ENCODE results near the gene RFC2. TPM values are rescaled to one million over a fixed set of nuclear protein-coding genes. Genes with fewer than 3 reads are reported as not detected.

Gene RFC2
- total RNA-seq, 1 donor from 2014 or later, result 71.3 TPM

DNA sequence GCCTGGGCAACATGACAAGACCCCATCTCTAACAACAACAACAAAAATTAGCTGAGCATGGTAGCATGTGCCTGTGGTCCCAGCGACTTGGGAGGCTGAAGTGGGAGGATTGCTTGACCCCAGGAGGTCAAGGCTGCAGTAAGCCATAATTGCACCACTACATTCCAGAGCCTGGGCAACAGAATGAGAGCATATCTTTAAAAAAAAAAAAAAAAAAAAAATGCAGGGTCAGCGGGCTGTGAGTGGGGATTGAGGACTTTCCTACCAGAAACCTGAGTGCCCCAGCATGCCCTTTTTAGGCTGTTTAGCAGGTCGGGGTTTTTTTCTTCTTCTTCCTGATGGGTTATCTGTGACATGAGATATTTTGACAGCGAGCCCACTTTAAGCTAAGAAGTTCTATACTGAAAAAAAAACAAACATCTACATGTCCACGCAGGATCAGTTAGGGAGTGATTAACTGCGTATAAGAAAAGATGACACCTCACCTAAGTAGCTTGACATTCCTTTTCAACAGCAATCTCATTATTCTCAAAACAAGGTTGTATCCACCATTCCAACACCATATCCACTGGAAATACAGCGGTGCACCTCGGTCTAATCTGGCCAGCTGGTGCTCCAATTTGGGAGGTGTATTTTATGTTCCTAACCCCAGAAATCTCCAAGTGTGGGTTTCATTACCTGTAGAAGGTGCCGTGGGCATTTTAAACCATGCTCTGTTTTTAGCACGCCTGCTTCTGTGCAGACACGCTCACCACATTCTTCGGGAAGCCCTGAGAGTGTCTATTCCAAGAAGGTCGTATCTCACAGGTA lies 13.8 kb upstream of the RFC2 start:
- Histone ChIP-seq H2AFZ (replicated peaks) (no peak overlapping the region), H3F3A (ENCODE audit: low read depth) (peaks cover 5% of the 10 kb centered on the region), H3K27ac (no peak overlapping the region), H3K79me2 (ENCODE audit: low read depth) (no peaks in the 10 kb centered on the region), H3K4me2 (no peak overlapping the region), H3K4me3 (no peak overlapping the region), H3K9me3 (ENCODE audit: low read depth) (no peaks in the 10 kb centered on the region), H3K36me3 (no peaks in the 10 kb centered on the region), H3K9ac (no peak overlapping the region), H4K20me1 (ENCODE audit: low read depth) (no peaks in the 10 kb centered on the region), H3K27me3 (peaks cover 13% of the 10 kb centered on the region), H3K4me1 (no peaks in the 10 kb centered on the region)
- no peaks in the 10 kb centered on the region for H3K9me3 Mint-ChIP-seq
- no peaks in the 10 kb centered on the region for H3K36me3 Mint-ChIP-seq
- DNase-seq (ENCODE audit: low spot score), result no peak
- TF ChIP-seq EZH2 (IDR thresholded peaks at IDR 0.05), result no peak
- TF ChIP-seq, protein P1, sequence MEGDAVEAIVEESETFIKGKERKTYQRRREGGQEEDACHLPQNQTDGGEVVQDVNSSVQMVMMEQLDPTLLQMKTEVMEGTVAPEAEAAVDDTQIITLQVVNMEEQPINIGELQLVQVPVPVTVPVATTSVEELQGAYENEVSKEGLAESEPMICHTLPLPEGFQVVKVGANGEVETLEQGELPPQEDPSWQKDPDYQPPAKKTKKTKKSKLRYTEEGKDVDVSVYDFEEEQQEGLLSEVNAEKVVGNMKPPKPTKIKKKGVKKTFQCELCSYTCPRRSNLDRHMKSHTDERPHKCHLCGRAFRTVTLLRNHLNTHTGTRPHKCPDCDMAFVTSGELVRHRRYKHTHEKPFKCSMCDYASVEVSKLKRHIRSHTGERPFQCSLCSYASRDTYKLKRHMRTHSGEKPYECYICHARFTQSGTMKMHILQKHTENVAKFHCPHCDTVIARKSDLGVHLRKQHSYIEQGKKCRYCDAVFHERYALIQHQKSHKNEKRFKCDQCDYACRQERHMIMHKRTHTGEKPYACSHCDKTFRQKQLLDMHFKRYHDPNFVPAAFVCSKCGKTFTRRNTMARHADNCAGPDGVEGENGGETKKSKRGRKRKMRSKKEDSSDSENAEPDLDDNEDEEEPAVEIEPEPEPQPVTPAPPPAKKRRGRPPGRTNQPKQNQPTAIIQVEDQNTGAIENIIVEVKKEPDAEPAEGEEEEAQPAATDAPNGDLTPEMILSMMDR (IDR thresholded peaks at IDR 0.05), result no peak
- TF ChIP-seq EZH2phosphoT487 (IDR thresholded peaks at IDR 0.05), result no peak
- peak overlapping the region; percentile 30 for H3K4me3 Mint-ChIP-seq
- H3K4me1 Mint-ChIP-seq, result peaks cover 33% of the 10 kb centered on the region
- H3K27ac Mint-ChIP-seq, result no peak overlapping the region
- peaks cover 10% of the 10 kb centered on the region for H3K27me3 Mint-ChIP-seq (ENCODE audit: insufficient read depth, low read depth)

DNA sequence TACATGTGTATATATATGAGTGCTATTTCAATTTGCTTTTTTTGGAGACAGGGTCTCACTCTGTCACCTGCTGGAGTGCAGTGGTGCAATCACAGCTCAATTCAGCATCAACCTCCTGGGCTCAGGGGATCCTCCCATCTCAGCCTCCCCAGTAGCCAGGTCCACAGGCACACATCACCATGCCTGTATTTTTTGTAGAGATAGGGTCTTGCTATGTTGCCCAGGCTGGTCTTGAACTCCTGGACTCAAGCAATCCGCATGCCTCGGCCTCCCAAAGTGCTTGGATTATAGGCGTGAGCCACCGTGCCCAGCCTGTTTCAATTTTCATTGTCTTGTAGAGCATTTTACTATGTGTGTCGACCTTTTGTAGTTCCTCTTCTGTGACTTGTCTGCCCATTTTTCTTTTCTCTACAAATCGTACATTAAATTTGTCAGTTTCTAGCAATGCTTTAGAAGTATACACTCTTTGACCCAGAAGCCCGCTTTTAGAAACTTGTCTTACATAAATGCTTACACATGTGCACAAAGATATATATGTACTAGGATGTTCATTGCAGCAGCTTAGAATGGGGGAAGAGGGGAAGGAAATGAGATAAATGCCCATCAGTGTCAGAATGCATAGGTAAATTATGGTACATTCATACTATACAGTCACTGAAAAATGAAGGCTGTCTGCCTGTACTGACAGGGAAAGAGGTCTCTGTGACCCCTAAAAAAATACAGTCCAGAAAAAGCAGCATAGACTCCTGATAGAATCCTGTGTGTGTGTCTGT lies 12.2 kb upstream of the RFC2 start:
- Histone ChIP-seq H3K27ac (no peak overlapping the region), H3K4me2 (no peak overlapping the region), H3F3A (ENCODE audit: low read depth) (peaks cover 5% of the 10 kb centered on the region), H2AFZ (replicated peaks) (no peak overlapping the region), H4K20me1 (ENCODE audit: low read depth) (no peaks in the 10 kb centered on the region), H3K4me1 (no peaks in the 10 kb centered on the region), H3K9me3 (ENCODE audit: low read depth) (no peaks in the 10 kb centered on the region), H3K4me3 (no peak overlapping the region), H3K27me3 (peaks cover 13% of the 10 kb centered on the region), H3K79me2 (ENCODE audit: low read depth) (no peaks in the 10 kb centered on the region), H3K36me3 (no peaks in the 10 kb centered on the region), H3K9ac (no peak overlapping the region)
- no peak for DNase-seq (ENCODE audit: low spot score)
- H3K4me3 Mint-ChIP-seq, result no peak overlapping the region
- no peaks in the 10 kb centered on the region for H3K9me3 Mint-ChIP-seq
- peaks cover 10% of the 10 kb centered on the region for H3K27me3 Mint-ChIP-seq (ENCODE audit: insufficient read depth, low read depth)
- no peak overlapping the region for H3K27ac Mint-ChIP-seq
- H3K36me3 Mint-ChIP-seq, result no peaks in the 10 kb centered on the region
- peaks cover 25% of the 10 kb centered on the region for H3K4me1 Mint-ChIP-seq
- no peak for TF ChIP-seq EZH2 (IDR thresholded peaks at IDR 0.05)
- no peak for TF ChIP-seq EZH2phosphoT487 (IDR thresholded peaks at IDR 0.05)
- TF ChIP-seq, protein P1 (IDR thresholded peaks at IDR 0.05), result no peak

DNA sequence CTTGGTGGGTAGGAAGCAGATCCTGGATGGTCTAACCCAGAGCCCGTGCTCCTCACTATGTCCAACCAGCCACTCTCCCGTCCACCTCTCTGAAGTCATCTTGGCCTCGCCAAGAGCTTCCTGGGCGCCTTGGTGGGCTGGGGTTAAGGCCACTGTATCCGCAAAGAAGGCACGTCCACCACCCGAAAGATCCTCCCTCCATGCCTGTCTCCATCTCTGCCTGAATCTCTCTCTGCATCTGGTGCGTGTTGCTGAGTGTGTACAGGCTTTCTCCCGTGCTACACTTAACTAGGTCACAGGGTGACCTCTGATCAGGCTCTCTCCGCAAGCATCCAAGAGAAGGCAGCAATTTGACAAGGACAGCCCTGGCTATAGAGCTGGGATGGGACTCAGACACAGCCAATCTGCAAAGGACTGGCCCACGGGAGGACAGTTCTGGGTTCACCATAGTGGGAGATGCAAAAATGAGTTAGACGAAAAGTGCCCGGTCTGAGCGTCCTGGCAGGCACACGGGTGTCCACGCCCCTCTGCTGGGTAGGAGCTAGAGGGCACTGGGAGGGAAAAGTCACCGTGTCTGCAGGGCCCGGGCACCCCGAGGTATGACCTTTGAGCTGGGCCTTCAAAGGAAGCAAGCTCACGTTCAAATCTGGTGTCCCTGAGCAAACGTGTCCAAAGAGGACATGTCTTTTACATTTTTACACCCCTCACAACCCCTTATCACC lies 9.4 kb upstream of the RFC2 start:
- H3K4me1 Mint-ChIP-seq, result peaks cover 17% of the 10 kb centered on the region
- Histone ChIP-seq H3K4me3 (no peak overlapping the region), H3K9me3 (ENCODE audit: low read depth) (no peaks in the 10 kb centered on the region), H3F3A (ENCODE audit: low read depth) (peaks cover 5% of the 10 kb centered on the region), H3K27ac (no peak overlapping the region), H3K4me2 (no peak overlapping the region), H3K36me3 (no peaks in the 10 kb centered on the region), H3K4me1 (no peaks in the 10 kb centered on the region), H2AFZ (replicated peaks) (no peak overlapping the region), H4K20me1 (ENCODE audit: low read depth) (no peaks in the 10 kb centered on the region), H3K27me3 (peaks cover under 1% of the 10 kb centered on the region), H3K9ac (no peak overlapping the region), H3K79me2 (ENCODE audit: low read depth) (no peaks in the 10 kb centered on the region)
- no peaks in the 10 kb centered on the region for H3K9me3 Mint-ChIP-seq
- peaks cover 6% of the 10 kb centered on the region for H3K27me3 Mint-ChIP-seq (ENCODE audit: insufficient read depth, low read depth)
- H3K4me3 Mint-ChIP-seq, result no peak overlapping the region
- H3K27ac Mint-ChIP-seq, result no peak overlapping the region
- TF ChIP-seq, protein P1 (IDR thresholded peaks at IDR 0.05), result no peak
- TF ChIP-seq EZH2phosphoT487 (IDR thresholded peaks at IDR 0.05), result no peak
- TF ChIP-seq EZH2 (IDR thresholded peaks at IDR 0.05), result no peak
- no peak for DNase-seq (ENCODE audit: low spot score)
- no peaks in the 10 kb centered on the region for H3K36me3 Mint-ChIP-seq
